GM23338 (cell line): ENCODE measurements around the gene PDE3A.

Experiments
- CREB1 ChIP-seq: fragments of 250-450 bp; sonication (Bioruptor Pico); IDR thresholded peaks from 2 replicates; pipeline ENCODE4 v1.5.0; 2020; ENCODE audit warnings: low read depth, mild to moderate bottlenecking, moderate library complexity
- CTCF ChIP-seq, 2 experiments: fragments of 200-600 bp in 1 of 2; sonication (generic) in 1 of 2; conservative IDR thresholded peaks; 2 replicates each; pipeline versions ENCODE4 v1.5.1 to v1.6.1; 2016 to 2017; ENCODE audit warnings: antibody characterized with exemption in 2 of 2, low read depth in 2 of 2, mild to moderate bottlenecking in 2 of 2, moderate library complexity in 1 of 2
- ETS1 ChIP-seq: IDR thresholded peaks from 2 replicates; pipeline ENCODE4 v1.6.1; 2016; ENCODE audit warnings: antibody characterized with exemption
- EZH2 ChIP-seq: fragments of 200-600 bp; sonication (generic); IDR thresholded peaks from one replicate; pipeline ENCODE4 v1.8.0; 2017; ENCODE audit warnings: antibody characterized with exemption, mild to moderate bottlenecking, low read depth; ENCODE audit not compliant: unreplicated experiment
- EZH2phosphoT487 ChIP-seq: fragments of 200-600 bp; sonication (generic); IDR thresholded peaks from one replicate; pipeline ENCODE4 v1.8.1; 2018; ENCODE audit warnings: antibody characterized with exemption; ENCODE audit not compliant: unreplicated experiment
- JUNB ChIP-seq: IDR thresholded peaks from one replicate; pipeline ENCODE4 v1.6.1; 2016; ENCODE audit warnings: antibody characterized with exemption; ENCODE audit not compliant: unreplicated experiment
- NANOG ChIP-seq: IDR thresholded peaks from 2 replicates; pipeline ENCODE4 v1.6.1; 2016; ENCODE audit warnings: antibody characterized with exemption, borderline replicate concordance
- POLR2AphosphoS5 ChIP-seq: IDR thresholded peaks from 2 replicates; pipeline ENCODE4 v1.6.1; 2016; ENCODE audit warnings: antibody characterized with exemption, low read depth
- REST ChIP-seq: IDR thresholded peaks from one replicate; pipeline ENCODE4 v1.6.1; 2018; ENCODE audit warnings: antibody characterized with exemption; ENCODE audit not compliant: unreplicated experiment
- STAT1 ChIP-seq: IDR thresholded peaks from one replicate; pipeline ENCODE4 v1.6.1; 2016; ENCODE audit warnings: antibody characterized with exemption; ENCODE audit not compliant: unreplicated experiment
- ZNF114 ChIP-seq: fragments of 250-450 bp; sonication (Bioruptor Pico); IDR thresholded peaks from 2 replicates; pipeline ENCODE4 v1.5.0; 2020; ENCODE audit warnings: mild to moderate bottlenecking, moderate library complexity
- ZNF331 ChIP-seq: fragments of 250-450 bp; sonication (Bioruptor Pico); IDR thresholded peaks from 2 replicates; pipeline ENCODE4 v1.5.0; 2020; ENCODE audit warnings: low read depth, mild to moderate bottlenecking, moderate library complexity

- peak in 1 of 2 experiments; percentile 20; a peak in 2 of 4 replicates for TF ChIP-seq CTCF (conservative IDR thresholded peaks at IDR 0.05; ENCODE audit: low read depth in 2 of 2)
- TF ChIP-seq REST, result no peak
- TF ChIP-seq POLR2AphosphoS5, result no peak
- no peak for TF ChIP-seq EZH2phosphoT487
- no peak for TF ChIP-seq ZNF331
- no peak for TF ChIP-seq EZH2
- no peak for TF ChIP-seq CREB1 (CRISPR knock-in tag)
- TF ChIP-seq JUNB, result no peak
- no peak for TF ChIP-seq STAT1
- no peak for TF ChIP-seq ZNF114 (CRISPR knock-in tag)
- TF ChIP-seq ETS1, result no peak
- no peak for TF ChIP-seq NANOG
Observed at GRCh38 chr12:20423557-20423956, 55.2 kb downstream of the PDE3A start.
